GM21423 (cell line): ENCODE measurements around the gene SLC4A2.

Experiments
- ATAC-seq: cut with Tn5 transposase; IDR thresholded peaks from one replicate; pipeline ENCODE4 v1.9.1; 2021; ENCODE audit warnings: mild to moderate bottlenecking, moderate library complexity; ENCODE audit not compliant: unreplicated experiment

The SLC4A2 gene

GRCh38 chr7:151045262-151045661 is 14.1 kb upstream of the SLC4A2 start:
- ATAC-seq, result no peak

GRCh38 chr7:151045967-151046366 is 13.4 kb upstream of the SLC4A2 start:
- ATAC-seq, result no peak

- no peak for ATAC-seq
Observed at GRCh38 chr7:151046603-151047573, 12.5 kb upstream of the SLC4A2 start.

- no peak for ATAC-seq
Observed at GRCh38 chr7:151047976-151048815, 11.2 kb upstream of the SLC4A2 start, which contains the start of gene ASIC3. Gene ASIC3 (plus strand): TSS chr7:151048531. CDS start chr7:151048886, 355 bp downstream.

GRCh38 chr7:151048911-151049463 is 10.4 kb upstream of the SLC4A2 start:
- ATAC-seq, result no peak

- ATAC-seq, result no peak
Observed at GRCh38 chr7:151051108-151051507, 8.3 kb upstream of the SLC4A2 start.

- no peak for ATAC-seq
Observed at GRCh38 chr7:151053096-151053495, 6.3 kb upstream of the SLC4A2 start.

GRCh38 chr7:151053751-151054150 is 5.6 kb upstream of the SLC4A2 start:
- no peak for ATAC-seq

GRCh38 chr7:151056283-151056665 is 3.1 kb upstream of the SLC4A2 start:
- no peak for ATAC-seq

GRCh38 chr7:151056666-151057505 is 2.5 kb upstream of the SLC4A2 start:
- ATAC-seq, result no peak

- ATAC-seq, result peak; percentile 5
Observed at GRCh38 chr7:151057506-151057988, 1.8 kb upstream of the SLC4A2 start, which contains the start of gene CDK5. Gene CDK5 (minus strand): TSS chr7:151057897. CDS start chr7:151057848, 49 bp downstream.

GRCh38 chr7:151057989-151058780 is 1.2 kb upstream of the SLC4A2 start:
- ATAC-seq, result peak; percentile 89

GRCh38 chr7:151058781-151059366 is 515 bp upstream of the SLC4A2 start:
- no peak for ATAC-seq

- ATAC-seq, result no peak
Observed at GRCh38 chr7:151060113-151060415, 675 bp downstream of the SLC4A2 start.

- ATAC-seq, result no peak
Observed at GRCh38 chr7:151060416-151061212, 1.2 kb downstream of the SLC4A2 start.

GRCh38 chr7:151061213-151062110 is 2.1 kb downstream of the SLC4A2 start:
- ATAC-seq, result no peak

GRCh38 chr7:151062111-151062398 is 2.7 kb downstream of the SLC4A2 start:
- ATAC-seq, result no peak
